Smooth muscle cell (in vitro differentiated cells): ENCODE results near the gene SDK2. TPM values are rescaled to one million over a fixed set of nuclear protein-coding genes. Genes with fewer than 3 reads are reported as not detected.

ENCODE experiments used
- DNase-seq: peaks from one replicate; lab custom pipeline; 2025; ENCODE audit not compliant: unreplicated experiment; lab: John Stamatoyannopoulos, UW
- H2AFZ ChIP-seq: fragments of 200-600 bp; sonication (generic); 2 replicates; pipeline ENCODE4 v1.6.0; 2016; ENCODE audit warnings: antibody characterized with exemption, low read depth, mild to moderate bottlenecking
- H3F3A ChIP-seq: fragments of 200-600 bp; sonication (generic); 2 replicates; pipeline ENCODE4 v1.6.0; 2017; ENCODE audit warnings: antibody characterized with exemption, low read depth
- H3K27ac ChIP-seq: fragments of 200-600 bp; sonication (generic); 2 replicates; pipeline ENCODE4 v1.5.1; 2016; ENCODE audit warnings: low read depth, mild to moderate bottlenecking
- H3K27me3 ChIP-seq: fragments of 200-600 bp; sonication (generic); 2 replicates; pipeline ENCODE4 v1.6.1; 2016; ENCODE audit warnings: low read depth, mild to moderate bottlenecking
- H3K36me3 ChIP-seq: fragments of 200-600 bp; sonication (generic); 2 replicates; pipeline ENCODE4 v1.5.1; 2016; ENCODE audit warnings: low read depth
- H3K4me1 ChIP-seq: fragments of 200-600 bp; sonication (generic); 2 replicates; pipeline ENCODE4 v1.5.1; 2016; ENCODE audit warnings: low read depth
- H3K4me2 ChIP-seq: fragments of 200-600 bp; sonication (generic); 2 replicates; pipeline ENCODE4 v1.6.0; 2016; ENCODE audit warnings: mild to moderate bottlenecking
- H3K4me3 ChIP-seq: fragments of 200-600 bp; sonication (generic); 2 replicates; pipeline ENCODE4 v1.5.1; 2016; ENCODE audit warnings: mild to moderate bottlenecking
- H3K79me2 ChIP-seq: fragments of 200-600 bp; sonication (generic); 2 replicates; pipeline ENCODE4 v1.6.0; 2016; ENCODE audit warnings: low read depth, mild to moderate bottlenecking
- H3K9ac ChIP-seq: fragments of 200-600 bp; sonication (generic); 2 replicates; pipeline ENCODE4 v1.6.0; 2016; ENCODE audit warnings: low read depth
- H3K9me3 ChIP-seq: fragments of 200-600 bp; sonication (generic); replicated peaks from 2 replicates; pipeline ENCODE4 v1.5.1; 2016; ENCODE audit warnings: low read depth
- H4K20me1 ChIP-seq: fragments of 200-600 bp; sonication (generic); 2 replicates; pipeline ENCODE4 v1.6.0; 2016; ENCODE audit warnings: low read depth
- CTCF ChIP-seq: fragments of 200-600 bp; sonication (generic); IDR thresholded peaks from 2 replicates; pipeline ENCODE4 v1.5.1; 2017; ENCODE audit warnings: borderline replicate concordance, mild to moderate bottlenecking, antibody characterized with exemption; ENCODE audit not compliant: insufficient read depth, poor library complexity, severe bottlenecking
- WGBS: methylation state at CpG from one replicate; pipeline ENCODE4 v1.1.7; 2016; ENCODE audit warnings: low lambda C conversion rate; 5-methylcytosine and 5-hydroxymethylcytosine counted together
- polyA plus RNA-seq: library from polyadenylated mRNA; unstranded; fragments of >200 nt; fragmentation: Nextera tagmentation; extraction: Ambion mirVana; gene quantifications from 2 replicates; pipeline ENCODE4 v1.2.1, GENCODE V29; 2016
- total RNA-seq: library from RNA; depleted of rRNA; stranded (reverse); fragments of >200 nt; gene quantifications from 2 replicates; pipeline ENCODE4 v1.2.3, GENCODE V29; 2014

The SDK2 gene
- total and polyA plus RNA-seq, 2 experiments from 2014 or later: 4.6 to 6.5 TPM

GRCh38 chr17:73538445-73538844, 105.8 kb downstream of the SDK2 start:
- Histone ChIP-seq H3K27me3 (no peaks in the 10 kb centered on the region), H3K4me3 (no peak overlapping the region), H2AFZ (no peak overlapping the region), H3K36me3 (no peaks in the 10 kb centered on the region), H3K4me1 (peaks cover 38% of the 10 kb centered on the region), H3K9ac (no peak overlapping the region), H3K27ac (no peak overlapping the region), H3F3A (no peaks in the 10 kb centered on the region), H3K79me2 (peaks cover 4% of the 10 kb centered on the region), H3K9me3 (no peaks in the 10 kb centered on the region), H4K20me1 (peaks cover 31% of the 10 kb centered on the region), H3K4me2 (no peak overlapping the region)
- TF ChIP-seq CTCF: no peak
- 93% methylated on average over 7 of the region's 7 CpGs for WGBS
- no peak for DNase-seq

GRCh38 chr17:73536700-73537605, 107.3 kb downstream of the SDK2 start:
- Histone ChIP-seq H3K4me2 (peak overlapping the region; percentile 40), H3K4me1 (peaks cover 42% of the 10 kb centered on the region), H4K20me1 (peaks cover 33% of the 10 kb centered on the region), H3K9me3 (no peaks in the 10 kb centered on the region), H3K27ac (no peak overlapping the region), H3K27me3 (no peaks in the 10 kb centered on the region), H3F3A (no peaks in the 10 kb centered on the region), H3K4me3 (no peak overlapping the region), H2AFZ (no peak overlapping the region), H3K9ac (no peak overlapping the region), H3K79me2 (peaks cover 4% of the 10 kb centered on the region), H3K36me3 (no peaks in the 10 kb centered on the region)
- 53% methylated on average over 28 of the region's 28 CpGs for WGBS
- TF ChIP-seq CTCF: no peak
- no peak for DNase-seq

- Histone ChIP-seq H3K27me3 (no peaks in the 10 kb centered on the region), H4K20me1 (peaks cover 38% of the 10 kb centered on the region), H3K4me2 (no peak overlapping the region), H3K79me2 (peaks cover 4% of the 10 kb centered on the region), H3K27ac (no peak overlapping the region), H2AFZ (no peak overlapping the region), H3F3A (no peaks in the 10 kb centered on the region), H3K9me3 (no peaks in the 10 kb centered on the region), H3K4me3 (no peak overlapping the region), H3K4me1 (peaks cover 50% of the 10 kb centered on the region), H3K9ac (no peak overlapping the region), H3K36me3 (no peaks in the 10 kb centered on the region)
- TF ChIP-seq CTCF: no peak
- no peak for DNase-seq
- 96% methylated on average over 6 of the region's 6 CpGs for WGBS
Observed at GRCh38 chr17:73535746-73536145, 108.5 kb downstream of the SDK2 start.
